ENCODE measurements around the gene TCP11.

Gene TCP11

GRCh38 chr6:35093783-35094182 is 47.4 kb downstream of the TCP11 start:
- 88% methylated on average over 6 of the region's 6 CpGs for WGBS
- peaks cover 22% of the 10 kb centered on the region for H3K4me1 ChIP-seq (ENCODE audit: insufficient read depth, low read length)
- no peaks in the 10 kb centered on the region for H3K27me3 ChIP-seq (ENCODE audit: insufficient read depth, low read length)
- H3K27ac ChIP-seq (ENCODE audit: low read depth, low read length), result no peak overlapping the region
- H3K9me3 ChIP-seq (ENCODE audit: insufficient read depth, low read depth, low read length), result no peaks in the 10 kb centered on the region
- peaks cover 9% of the 10 kb centered on the region for H3K36me3 ChIP-seq (ENCODE audit: insufficient read depth, low read length)
- no peak overlapping the region for H3K4me3 ChIP-seq (ENCODE audit: low read length)
- H3K9ac ChIP-seq (ENCODE audit: low read depth, low read length), result no peak overlapping the region

- no peaks in the 10 kb centered on the region for H3K9me3 ChIP-seq (ENCODE audit: insufficient read depth, low read depth, low read length)
- peaks cover 14% of the 10 kb centered on the region for H3K36me3 ChIP-seq (ENCODE audit: insufficient read depth, low read length)
- no peaks in the 10 kb centered on the region for H3K27me3 ChIP-seq (ENCODE audit: insufficient read depth, low read length)
- WGBS, result 98% methylated on average over 4 of the region's 5 CpGs
- no peak overlapping the region for H3K27ac ChIP-seq (ENCODE audit: low read depth, low read length)
- H3K9ac ChIP-seq (ENCODE audit: low read depth, low read length), result no peak overlapping the region
- H3K4me3 ChIP-seq (ENCODE audit: low read length), result no peak overlapping the region
- peaks cover 22% of the 10 kb centered on the region for H3K4me1 ChIP-seq (ENCODE audit: insufficient read depth, low read length)
Observed at GRCh38 chr6:35093118-35093445, 48.1 kb downstream of the TCP11 start.

GRCh38 chr6:35092362-35093117 is 48.6 kb downstream of the TCP11 start:
- no peak overlapping the region for H3K4me3 ChIP-seq (ENCODE audit: low read length)
- H3K4me1 ChIP-seq (ENCODE audit: insufficient read depth, low read length), result peaks cover 20% of the 10 kb centered on the region
- WGBS, result 91% methylated on average over 5 of the region's 5 CpGs
- H3K27me3 ChIP-seq (ENCODE audit: insufficient read depth, low read length), result no peaks in the 10 kb centered on the region
- no peak overlapping the region for H3K27ac ChIP-seq (ENCODE audit: low read depth, low read length)
- H3K9ac ChIP-seq (ENCODE audit: low read depth, low read length), result no peak overlapping the region
- H3K36me3 ChIP-seq (ENCODE audit: insufficient read depth, low read length), result peaks cover 20% of the 10 kb centered on the region
- no peaks in the 10 kb centered on the region for H3K9me3 ChIP-seq (ENCODE audit: insufficient read depth, low read depth, low read length)

DNA sequence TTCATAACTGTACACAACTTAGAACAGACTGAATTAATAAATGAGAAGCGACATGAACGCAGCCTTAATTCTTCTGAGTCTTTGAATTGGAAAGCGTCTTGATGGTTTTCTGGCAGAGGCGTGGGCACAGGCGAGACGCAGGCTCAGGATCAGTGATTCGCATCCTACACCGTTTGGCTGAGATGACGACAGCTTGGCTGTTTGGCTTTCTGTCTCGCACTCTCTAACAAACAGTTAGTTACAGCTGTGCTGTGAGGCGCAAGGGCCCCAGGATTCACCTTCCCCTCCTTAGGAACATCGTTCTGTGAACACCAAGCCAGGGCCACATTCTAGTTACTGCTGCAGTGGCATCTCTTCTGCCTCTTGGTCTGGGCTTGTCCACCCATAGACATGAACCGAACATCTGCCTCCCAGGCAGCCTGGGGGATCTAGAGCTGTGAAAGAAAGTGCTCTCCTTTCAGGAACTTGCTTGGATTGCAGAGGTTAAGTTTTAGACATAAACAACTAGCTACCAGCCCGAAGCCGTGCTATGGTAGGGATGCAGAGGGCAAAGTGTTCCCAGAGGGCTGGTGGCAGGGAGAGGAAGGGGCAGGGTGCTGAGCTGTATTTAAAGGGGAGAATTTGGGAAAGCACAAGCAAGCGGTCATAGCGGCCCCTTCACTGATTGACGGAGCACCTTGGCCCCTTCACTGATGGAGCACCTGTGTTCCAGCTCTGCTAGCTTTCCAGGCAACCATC is 49.6 kb downstream of the TCP11 start:
- 97% methylated on average over 18 of the region's 18 CpGs for WGBS
- Histone ChIP-seq H3K27me3 (ENCODE audit: insufficient read depth, low read length) (no peaks in the 10 kb centered on the region), H3K9me3 (ENCODE audit: insufficient read depth, low read depth, low read length) (no peaks in the 10 kb centered on the region), H3K27ac (ENCODE audit: low read depth, low read length) (no peak overlapping the region), H3K4me3 (ENCODE audit: low read length) (no peak overlapping the region), H3K9ac (ENCODE audit: low read depth, low read length) (no peak overlapping the region), H3K4me1 (ENCODE audit: insufficient read depth, low read length) (peaks cover 10% of the 10 kb centered on the region), H3K36me3 (ENCODE audit: insufficient read depth, low read length) (peaks cover 29% of the 10 kb centered on the region)

DNA sequence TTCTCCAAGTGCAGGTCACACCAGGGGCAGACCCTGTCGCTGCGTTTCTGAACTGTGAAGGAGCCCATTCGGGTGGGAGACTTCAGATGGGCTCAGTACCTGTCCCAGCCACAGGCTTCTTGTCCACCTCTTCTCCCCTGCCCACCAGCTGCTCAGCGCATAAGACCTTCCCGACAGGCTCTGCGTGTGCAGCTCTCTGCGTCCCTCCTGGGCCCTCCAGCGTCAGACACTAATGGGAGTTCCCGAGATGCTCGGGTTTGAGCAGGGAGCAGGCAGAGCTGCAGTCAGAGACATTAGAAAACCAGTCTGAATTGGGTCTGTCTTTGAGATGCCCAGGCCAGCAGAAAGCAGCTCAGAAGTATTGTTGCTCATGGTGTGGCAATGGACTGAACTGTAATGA is 50.4 kb downstream of the TCP11 start:
- H3K9me3 ChIP-seq (ENCODE audit: insufficient read depth, low read depth, low read length), result no peaks in the 10 kb centered on the region
- 93% methylated on average over 10 of the region's 10 CpGs for WGBS
- H3K4me1 ChIP-seq (ENCODE audit: insufficient read depth, low read length), result 0 out of 2 replicates have a peak, but pooled peaks cover 3% of the 10 kb centered on the region
- peaks cover 32% of the 10 kb centered on the region for H3K36me3 ChIP-seq (ENCODE audit: insufficient read depth, low read length)
- H3K9ac ChIP-seq (ENCODE audit: low read depth, low read length), result no peak overlapping the region
- no peak overlapping the region for H3K27ac ChIP-seq (ENCODE audit: low read depth, low read length)
- H3K27me3 ChIP-seq (ENCODE audit: insufficient read depth, low read length), result no peaks in the 10 kb centered on the region
- no peak overlapping the region for H3K4me3 ChIP-seq (ENCODE audit: low read length)

DNA sequence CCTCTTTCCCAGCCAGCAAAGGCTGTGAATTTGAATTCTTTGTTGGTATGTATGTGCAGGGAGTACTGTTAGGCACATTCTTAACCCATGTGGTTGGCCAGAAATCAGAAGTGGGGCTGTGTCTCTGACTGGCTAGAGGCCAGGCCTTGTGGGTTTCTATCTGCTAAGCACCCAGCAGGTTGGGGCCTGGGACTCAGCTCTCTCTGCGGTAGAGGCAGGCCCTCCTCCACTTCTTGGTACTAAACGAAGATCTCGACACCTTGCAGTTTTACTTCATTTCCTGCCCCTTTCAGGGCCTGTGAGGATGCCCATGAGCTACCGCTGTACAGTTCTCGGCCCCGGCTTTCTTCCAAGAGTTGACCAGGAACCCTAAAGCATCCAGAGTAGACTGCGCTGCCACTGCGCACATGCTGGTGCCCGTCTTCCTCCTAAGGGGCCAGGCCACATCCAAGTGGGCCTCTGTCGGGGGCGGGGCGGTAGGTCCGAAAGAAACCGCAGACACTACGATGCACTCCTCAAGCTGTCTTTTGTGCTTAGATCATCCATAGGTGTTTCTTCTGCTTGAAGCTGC is 51.1 kb downstream of the TCP11 start:
- H3K27ac ChIP-seq (ENCODE audit: low read depth, low read length), result no peak overlapping the region
- H3K4me3 ChIP-seq (ENCODE audit: low read length), result no peak overlapping the region
- WGBS, result 95% methylated on average over 15 of the region's 15 CpGs
- no peak overlapping the region for H3K9ac ChIP-seq (ENCODE audit: low read depth, low read length)
- H3K4me1 ChIP-seq (ENCODE audit: insufficient read depth, low read length), result no peaks in the 10 kb centered on the region
- H3K36me3 ChIP-seq (ENCODE audit: insufficient read depth, low read length), result peaks cover 39% of the 10 kb centered on the region
- H3K27me3 ChIP-seq (ENCODE audit: insufficient read depth, low read length), result no peaks in the 10 kb centered on the region
- no peaks in the 10 kb centered on the region for H3K9me3 ChIP-seq (ENCODE audit: insufficient read depth, low read depth, low read length)

- no peak overlapping the region for H3K4me3 ChIP-seq (ENCODE audit: low read length)
- WGBS, result 94% methylated on average over 19 of the region's 19 CpGs
- no peak overlapping the region for H3K9ac ChIP-seq (ENCODE audit: low read depth, low read length)
- H3K36me3 ChIP-seq (ENCODE audit: insufficient read depth, low read length), result peaks cover 40% of the 10 kb centered on the region
- H3K27ac ChIP-seq (ENCODE audit: low read depth, low read length), result no peak overlapping the region
- no peaks in the 10 kb centered on the region for H3K9me3 ChIP-seq (ENCODE audit: insufficient read depth, low read depth, low read length)
- no peaks in the 10 kb centered on the region for H3K27me3 ChIP-seq (ENCODE audit: insufficient read depth, low read length)
- no peaks in the 10 kb centered on the region for H3K4me1 ChIP-seq (ENCODE audit: insufficient read depth, low read length)
Observed at GRCh38 chr6:35089216-35089934, 51.8 kb downstream of the TCP11 start.

- Histone ChIP-seq H3K27ac (ENCODE audit: low read depth, low read length) (no peak overlapping the region), H3K36me3 (ENCODE audit: insufficient read depth, low read length) (peaks cover 44% of the 10 kb centered on the region), H3K4me3 (ENCODE audit: low read length) (no peak overlapping the region), H3K9me3 (ENCODE audit: insufficient read depth, low read depth, low read length) (no peaks in the 10 kb centered on the region), H3K9ac (ENCODE audit: low read depth, low read length) (no peak overlapping the region), H3K4me1 (ENCODE audit: insufficient read depth, low read length) (no peaks in the 10 kb centered on the region), H3K27me3 (ENCODE audit: insufficient read depth, low read length) (no peaks in the 10 kb centered on the region)
- WGBS, result 95% methylated on average over 24 of the region's 24 CpGs
Observed at GRCh38 chr6:35088281-35089215, 52.6 kb downstream of the TCP11 start.

- peaks cover 54% of the 10 kb centered on the region for H3K36me3 ChIP-seq (ENCODE audit: insufficient read depth, low read length)
- H3K9ac ChIP-seq (ENCODE audit: low read depth, low read length), result no peak overlapping the region
- 95% methylated on average over 22 of the region's 22 CpGs for WGBS
Observed at GRCh38 chr6:35087361-35088280, 53.5 kb downstream of the TCP11 start.

More at GRCh38 chr6:35087361-35088280, 53.5 kb downstream of the TCP11 start:
- Histone ChIP-seq H3K4me1 (ENCODE audit: insufficient read depth, low read length) (no peaks in the 10 kb centered on the region), H3K27me3 (ENCODE audit: insufficient read depth, low read length) (no peaks in the 10 kb centered on the region), H3K9me3 (ENCODE audit: insufficient read depth, low read depth, low read length) (no peaks in the 10 kb centered on the region), H3K4me3 (ENCODE audit: low read length) (no peak overlapping the region), H3K27ac (ENCODE audit: low read depth, low read length) (no peak overlapping the region)

All from HUES64 (cell line).